Thoracic aorta (tissue), 2 donors: ENCODE results near the gene STK38L. TPM values are rescaled to one million over a fixed set of nuclear protein-coding genes. Genes with fewer than 3 reads are reported as not detected.

Experiments
- ATAC-seq: fragments of 150-250 bp; one replicate; pipeline ENCODE4 v1.8.0; 2017; ENCODE audit warnings: low read depth; ENCODE audit not compliant: insufficient number of reproducible peaks, low FRiP score
- DNase-seq: peaks from one replicate; pipeline ENCODE4 v3.0.0-alpha.2; 2020; ENCODE audit warnings: low spot score
- H3K27ac ChIP-seq, 2 donors: fragments of 200-600 bp; sonication (generic); 1 replicate in 1 of 2; 2 replicates in 1 of 2; pipeline ENCODE4 v1.5.1; 2016; ENCODE audit warnings: mild to moderate bottlenecking in 2 of 2, moderate library complexity in 2 of 2
- H3K27me3 ChIP-seq: fragments of 200-600 bp; sonication (generic); replicated peaks from 2 replicates; pipeline ENCODE4 v1.6.0; 2016; ENCODE audit warnings: mild to moderate bottlenecking; ENCODE audit not compliant: insufficient read depth
- H3K36me3 ChIP-seq: fragments of 200-600 bp; sonication (generic); one replicate; pipeline ENCODE4 v1.5.1; 2016
- H3K4me1 ChIP-seq, 2 donors: fragments of 200-600 bp; sonication (generic); 1 replicate in 1 of 2; 2 replicates in 1 of 2; pipeline versions ENCODE4 v1.5.1 to v1.6.0; 2016; ENCODE audit warnings: low read depth in 2 of 2, mild to moderate bottlenecking in 1 of 2; ENCODE audit not compliant: control insufficient read depth in 1 of 2
- H3K4me3 ChIP-seq: fragments of 200-600 bp; sonication (generic); 2 replicates; pipeline ENCODE4 v1.5.1; 2016; ENCODE audit warnings: mild to moderate bottlenecking
- H3K9me3 ChIP-seq: fragments of 200-600 bp; sonication (generic); 2 replicates; pipeline ENCODE4 v1.5.1; 2016
- total RNA-seq, 2 donors: library from RNA; depleted of rRNA; stranded (reverse); fragments of >200 nt; gene quantifications; one replicate each; pipeline versions ENCODE4 v1.1.0 to v1.2.3, GENCODE V29; 2016
- TF ChIP-seq, protein P1 (sequence below): fragments of 200-600 bp; sonication (generic); IDR thresholded peaks from one replicate; pipeline ENCODE4 v1.5.1; 2019; ENCODE audit warnings: antibody characterized with exemption

The STK38L gene
- total RNA-seq, 2 donors from 2014 or later, result 216 to 227 TPM

DNA sequence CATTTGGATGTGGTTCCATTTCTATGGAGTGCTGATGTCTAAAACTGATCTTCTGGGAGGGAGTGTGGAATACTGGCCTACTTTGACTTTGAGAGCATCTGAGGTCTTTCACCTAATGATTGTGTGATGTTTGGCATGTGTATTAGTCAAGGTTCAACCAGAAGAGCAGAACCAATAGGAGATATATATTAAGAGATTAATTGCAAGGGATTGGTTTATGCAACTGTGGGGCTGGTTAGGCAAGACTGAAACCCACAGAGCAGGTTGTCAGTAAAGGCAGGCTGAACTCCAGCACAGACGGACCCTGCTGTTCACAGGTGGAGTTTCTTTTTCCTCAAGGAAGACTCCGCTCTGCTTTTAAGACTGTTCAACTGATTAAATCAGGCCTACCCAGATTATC lies 100.2 kb downstream of the STK38L start:
- H3K4me3 ChIP-seq, result no peak overlapping the region
- no peaks in the 10 kb centered on the region for H3K9me3 ChIP-seq
- no peak for DNase-seq
- TF ChIP-seq, protein P1, sequence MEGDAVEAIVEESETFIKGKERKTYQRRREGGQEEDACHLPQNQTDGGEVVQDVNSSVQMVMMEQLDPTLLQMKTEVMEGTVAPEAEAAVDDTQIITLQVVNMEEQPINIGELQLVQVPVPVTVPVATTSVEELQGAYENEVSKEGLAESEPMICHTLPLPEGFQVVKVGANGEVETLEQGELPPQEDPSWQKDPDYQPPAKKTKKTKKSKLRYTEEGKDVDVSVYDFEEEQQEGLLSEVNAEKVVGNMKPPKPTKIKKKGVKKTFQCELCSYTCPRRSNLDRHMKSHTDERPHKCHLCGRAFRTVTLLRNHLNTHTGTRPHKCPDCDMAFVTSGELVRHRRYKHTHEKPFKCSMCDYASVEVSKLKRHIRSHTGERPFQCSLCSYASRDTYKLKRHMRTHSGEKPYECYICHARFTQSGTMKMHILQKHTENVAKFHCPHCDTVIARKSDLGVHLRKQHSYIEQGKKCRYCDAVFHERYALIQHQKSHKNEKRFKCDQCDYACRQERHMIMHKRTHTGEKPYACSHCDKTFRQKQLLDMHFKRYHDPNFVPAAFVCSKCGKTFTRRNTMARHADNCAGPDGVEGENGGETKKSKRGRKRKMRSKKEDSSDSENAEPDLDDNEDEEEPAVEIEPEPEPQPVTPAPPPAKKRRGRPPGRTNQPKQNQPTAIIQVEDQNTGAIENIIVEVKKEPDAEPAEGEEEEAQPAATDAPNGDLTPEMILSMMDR, result no peak
- no peak for ATAC-seq
- no peaks in the 10 kb centered on the region for H3K4me1 ChIP-seq
- no peak overlapping the region for H3K27ac ChIP-seq
- H3K36me3 ChIP-seq, result no peaks in the 10 kb centered on the region
- no peaks in the 10 kb centered on the region for H3K27me3 ChIP-seq

DNA sequence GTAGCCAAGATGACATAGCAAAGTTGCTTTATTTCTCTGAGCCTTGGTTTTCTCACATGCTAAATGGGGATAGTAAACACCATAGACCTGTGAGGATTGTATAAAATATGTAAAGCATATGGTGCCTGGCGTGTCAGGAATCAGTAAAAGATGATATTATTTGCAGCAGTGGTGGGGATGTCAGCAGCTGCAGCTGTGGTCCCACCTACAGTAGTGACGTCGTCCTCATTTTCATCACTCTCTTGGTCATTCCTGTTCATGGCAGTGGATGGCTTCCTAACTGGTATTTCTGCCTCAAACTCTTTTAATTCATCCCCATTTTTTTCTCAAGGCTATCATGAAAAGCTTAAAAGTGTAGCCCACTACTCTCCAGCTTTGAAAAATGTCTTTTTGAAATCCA lies 100.7 kb downstream of the STK38L start:
- Histone ChIP-seq H3K4me3 (no peak overlapping the region), H3K9me3 (no peaks in the 10 kb centered on the region), H3K27me3 (no peaks in the 10 kb centered on the region), H3K36me3 (no peaks in the 10 kb centered on the region), H3K4me1 (no peaks in the 10 kb centered on the region), H3K27ac (no peak overlapping the region)
- ATAC-seq (no peak), DNase-seq (no peak)
- TF ChIP-seq, protein P1, result no peak

DNA sequence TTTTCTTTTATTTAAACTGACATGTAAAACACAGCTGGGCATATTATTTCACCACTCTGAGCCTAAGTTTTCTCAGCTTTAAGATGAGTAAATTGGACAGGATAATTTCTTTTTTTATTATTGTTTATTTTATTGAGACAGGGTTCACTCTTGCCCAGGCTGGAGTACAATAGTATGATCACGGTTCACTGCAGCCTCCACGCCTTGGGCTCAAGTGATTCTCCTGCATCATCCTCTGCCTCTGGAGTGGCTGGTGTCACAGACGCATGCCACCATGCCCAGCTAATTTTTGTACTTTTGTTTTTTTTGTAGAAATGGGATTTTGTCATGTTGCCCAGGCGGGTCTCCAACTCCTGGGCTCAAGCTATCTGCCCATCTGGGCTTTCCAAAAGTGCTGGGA lies 101.3 kb downstream of the STK38L start:
- TF ChIP-seq, protein P1, result no peak
- H3K27me3 ChIP-seq, result no peaks in the 10 kb centered on the region
- H3K27ac ChIP-seq, result no peak overlapping the region
- no peaks in the 10 kb centered on the region for H3K9me3 ChIP-seq
- no peaks in the 10 kb centered on the region for H3K4me1 ChIP-seq
- no peak overlapping the region for H3K4me3 ChIP-seq
- no peak for ATAC-seq
- no peaks in the 10 kb centered on the region for H3K36me3 ChIP-seq
- no peak for DNase-seq

DNA sequence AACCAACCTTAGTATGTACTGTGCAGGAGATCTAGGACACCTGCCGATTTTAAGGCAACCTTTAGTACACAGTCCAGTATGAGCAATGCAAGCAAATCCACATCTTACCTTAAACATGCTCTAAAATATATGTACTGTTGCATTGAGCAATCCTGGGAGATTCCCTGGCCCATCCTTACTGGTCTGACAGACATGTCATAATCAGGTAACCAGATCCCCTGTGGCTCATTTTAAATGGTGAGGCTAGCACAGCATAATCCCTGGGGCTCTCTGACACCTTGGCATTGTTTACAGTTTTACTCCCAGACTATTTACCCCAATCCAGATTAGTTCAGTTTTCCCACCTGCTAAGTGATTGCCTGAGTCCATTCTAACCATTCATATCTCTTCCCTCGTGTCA lies 103.7 kb downstream of the STK38L start:
- Histone ChIP-seq H3K9me3 (no peaks in the 10 kb centered on the region), H3K4me1 (no peaks in the 10 kb centered on the region), H3K27me3 (no peaks in the 10 kb centered on the region), H3K27ac (no peak overlapping the region), H3K36me3 (no peaks in the 10 kb centered on the region), H3K4me3 (no peak overlapping the region)
- no peak for ATAC-seq
- TF ChIP-seq, protein P1, result no peak
- DNase-seq, result no peak

DNA sequence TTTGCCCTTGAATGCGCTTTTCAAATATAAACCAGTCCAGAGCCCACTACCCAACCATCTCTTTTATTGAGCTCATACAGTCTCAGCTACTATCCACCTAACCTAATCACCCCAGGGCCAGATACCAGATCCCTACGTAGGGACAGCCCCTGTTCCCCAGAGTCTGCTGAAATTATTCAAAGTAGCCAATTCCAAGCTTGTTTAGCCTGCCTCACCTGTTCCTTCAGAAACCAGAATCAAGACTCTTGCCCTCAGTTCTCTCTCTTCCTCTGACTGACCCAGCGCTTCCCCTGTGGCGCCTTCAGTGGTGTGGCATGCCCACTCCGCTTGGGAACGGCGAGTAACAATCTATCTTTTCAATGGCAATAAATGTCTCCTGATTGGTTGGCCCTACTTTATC lies 107.4 kb downstream of the STK38L start:
- TF ChIP-seq, protein P1, result no peak

More for the DNA sequence above, 107.4 kb downstream of the STK38L start:
- Histone ChIP-seq H3K27ac (no peak overlapping the region), H3K36me3 (no peaks in the 10 kb centered on the region), H3K9me3 (no peaks in the 10 kb centered on the region), H3K4me1 (no peaks in the 10 kb centered on the region), H3K4me3 (no peak overlapping the region), H3K27me3 (no peaks in the 10 kb centered on the region)
- DNase-seq, result no peak
- ATAC-seq, result no peak
